Fibroblast of lung (primary cell): ENCODE measurements around the gene IGSF21. TPM values are rescaled to one million over a fixed set of nuclear protein-coding genes. Genes with fewer than 3 reads are reported as not detected.

Experiments used
- DNase-seq, 2 donors: peaks; one replicate each; pipeline versions ENCODE4 v3.0.0 to v3.0.0-alpha.2; 2010; ENCODE audit warnings: low read depth in 2 of 2
- H2AFZ ChIP-seq: 2 replicates; pipeline ENCODE4 v1.5.1; 2012; ENCODE audit warnings: low read length, control low read depth, inconsistent platforms
- H3K27ac ChIP-seq: 2 replicates; pipeline ENCODE4 v1.5.1; 2011; ENCODE audit warnings: low read length, control low read depth; ENCODE audit not compliant: insufficient read depth
- H3K27me3 ChIP-seq: 2 replicates; pipeline ENCODE4 v1.5.1; 2011; ENCODE audit warnings: mild to moderate bottlenecking, low read length; ENCODE audit not compliant: control insufficient read depth, insufficient read depth
- H3K36me3 ChIP-seq: 2 replicates; pipeline ENCODE4 v1.5.1; 2011; ENCODE audit warnings: low read length; ENCODE audit not compliant: control insufficient read depth, insufficient read depth
- H3K4me1 ChIP-seq: 2 replicates; pipeline ENCODE4 v1.5.1; 2011; ENCODE audit warnings: low read length; ENCODE audit not compliant: control insufficient read depth, insufficient read depth; ENCODE audit errors: extremely low read depth
- H3K4me2 ChIP-seq: 2 replicates; pipeline ENCODE4 v1.5.1; 2011; ENCODE audit warnings: low read length, control low read depth; ENCODE audit not compliant: insufficient read depth; ENCODE audit errors: extremely low read depth
- H3K4me3 ChIP-seq, 4 experiments: fragments of 200-600 bp in 1 of 4; sonication (generic) in 1 of 4; replicated peaks in 1 of 4; 2 replicates each; pipeline ENCODE4 v1.5.1; 2011 to 2016; ENCODE audit warnings: low read length in 4 of 4, low read depth in 3 of 4, mild to moderate bottlenecking in 3 of 4, control low read depth in 2 of 4, inconsistent platforms in 1 of 4, mixed read lengths in 1 of 4; ENCODE audit not compliant: insufficient read depth in 1 of 4; ENCODE audit errors: control extremely low read depth in 1 of 4
- H3K79me2 ChIP-seq: 2 replicates; pipeline ENCODE4 v1.5.1; 2012; ENCODE audit warnings: mild to moderate bottlenecking, low read length, inconsistent platforms; ENCODE audit not compliant: control insufficient read depth, insufficient read depth
- H3K9ac ChIP-seq: 2 replicates; pipeline ENCODE4 v1.5.1; 2011; ENCODE audit warnings: mild to moderate bottlenecking, low read length, control low read depth; ENCODE audit not compliant: insufficient read depth
- H3K9me3 ChIP-seq: 2 replicates; pipeline ENCODE4 v1.5.1; 2012; ENCODE audit warnings: low read depth, low read length; ENCODE audit not compliant: control insufficient read depth, insufficient read depth
- H4K20me1 ChIP-seq: 2 replicates; pipeline ENCODE4 v1.5.1; 2011; ENCODE audit warnings: low read length; ENCODE audit not compliant: control insufficient read depth, insufficient read depth; ENCODE audit errors: extremely low read depth
- CTCF ChIP-seq, 2 donors: IDR thresholded peaks in 1 of 2; conservative IDR thresholded peaks in 1 of 2; 1 replicate in 1 of 2; 2 replicates in 1 of 2; pipeline ENCODE4 v1.5.1; 2011 to 2012; ENCODE audit warnings: low read length in 2 of 2, control low read depth in 1 of 2, inconsistent platforms in 1 of 2, low read depth in 1 of 2, mild to moderate bottlenecking in 1 of 2
- EZH2 ChIP-seq: IDR thresholded peaks from 2 replicates; pipeline ENCODE4 v1.5.1; 2012; ENCODE audit warnings: low read length, control low read depth, mild to moderate bottlenecking; ENCODE audit errors: missing control alignments
- polyA plus RNA-seq, 2 donors: library from polyadenylated mRNA; depleted of rRNA in 1 of 2; stranded (reverse) in 1 of 2; unstranded in 1 of 2; fragments of >200 nt; gene quantifications; 2 replicates each; pipeline ENCODE4 v1.2.1, GENCODE V29; 2011 to 2012; ENCODE audit warnings: missing spikeins in 1 of 2
- total RNA-seq: library from RNA; depleted of rRNA; stranded (reverse); fragments of >200 nt; gene quantifications from 2 replicates; pipeline ENCODE4 v1.2.1, GENCODE V29; 2014

IGSF21 gene
- total and polyA plus RNA-seq, 2 donors (not counting 1 experiment from before 2014, with no cell fraction given): not detected

- Histone ChIP-seq H3K9ac (no peak overlapping the region), H3K36me3 (no peaks in the 10 kb centered on the region), H3K4me1 (no peaks in the 10 kb centered on the region), H3K27me3 (peaks cover 33% of the 10 kb centered on the region), H3K9me3 (no peaks in the 10 kb centered on the region), H3K4me3 (no peak overlapping the region), H3K27ac (no peak overlapping the region), H3K4me2 (no peak overlapping the region), H3K79me2 (no peaks in the 10 kb centered on the region), H4K20me1 (no peaks in the 10 kb centered on the region), H2AFZ (no peak overlapping the region)
- DNase-seq: no peak
- TF ChIP-seq CTCF (conservative IDR thresholded peaks at IDR 0.05 in 1 of 2, IDR thresholded peaks at IDR 0.05 in 1 of 2; ENCODE audit: low read depth in 1 of 2, low read length in 2 of 2) (no peak), EZH2 (no peak)
Observed at GRCh38 chr1:18105196-18105595, 2.4 kb upstream of the IGSF21 start.

- no peaks in the 10 kb centered on the region for H3K9me3 ChIP-seq
- H3K9ac ChIP-seq: no peak overlapping the region
- no peak overlapping the region for H3K27ac ChIP-seq
- H3K4me1 ChIP-seq: no peaks in the 10 kb centered on the region
- H3K36me3 ChIP-seq: no peaks in the 10 kb centered on the region
- no peak overlapping the region for H3K4me2 ChIP-seq
- peaks cover 42% of the 10 kb centered on the region for H3K27me3 ChIP-seq
- TF ChIP-seq CTCF (conservative IDR thresholded peaks at IDR 0.05 in 1 of 2, IDR thresholded peaks at IDR 0.05 in 1 of 2; ENCODE audit: low read depth in 1 of 2, low read length in 2 of 2): no peak
- peak; percentile 62 for TF ChIP-seq EZH2
- H2AFZ ChIP-seq: no peak overlapping the region
- H3K79me2 ChIP-seq: no peaks in the 10 kb centered on the region
- no peak for DNase-seq
- no peaks in the 10 kb centered on the region for H4K20me1 ChIP-seq
- H3K4me3 ChIP-seq: no peak overlapping the region
Observed at GRCh38 chr1:18108299-18109057, 880 bp downstream of the IGSF21 start.

- no peak for TF ChIP-seq CTCF (conservative IDR thresholded peaks at IDR 0.05 in 1 of 2, IDR thresholded peaks at IDR 0.05 in 1 of 2; ENCODE audit: low read depth in 1 of 2, low read length in 2 of 2)
- peak; percentile 3 for TF ChIP-seq EZH2
- H3K27me3 ChIP-seq: peaks cover 42% of the 10 kb centered on the region
- no peaks in the 10 kb centered on the region for H3K4me1 ChIP-seq
- no peaks in the 10 kb centered on the region for H3K36me3 ChIP-seq
- no peak overlapping the region for H2AFZ ChIP-seq
- no peak overlapping the region for H3K4me3 ChIP-seq
- DNase-seq: no peak
- no peak overlapping the region for H3K4me2 ChIP-seq
- no peak overlapping the region for H3K9ac ChIP-seq
- H3K27ac ChIP-seq: no peak overlapping the region
- no peaks in the 10 kb centered on the region for H3K9me3 ChIP-seq
- no peaks in the 10 kb centered on the region for H3K79me2 ChIP-seq
- no peaks in the 10 kb centered on the region for H4K20me1 ChIP-seq
Observed at GRCh38 chr1:18109058-18109755, 1.6 kb downstream of the IGSF21 start.
